ENCODE data around the gene C2orf92. TPM values are rescaled to one million over a fixed set of nuclear protein-coding genes. Genes with fewer than 3 reads are reported as not detected.

The C2orf92 gene
- total RNA-seq, 1 donor from 2014 or later, result 11.7 TPM

DNA sequence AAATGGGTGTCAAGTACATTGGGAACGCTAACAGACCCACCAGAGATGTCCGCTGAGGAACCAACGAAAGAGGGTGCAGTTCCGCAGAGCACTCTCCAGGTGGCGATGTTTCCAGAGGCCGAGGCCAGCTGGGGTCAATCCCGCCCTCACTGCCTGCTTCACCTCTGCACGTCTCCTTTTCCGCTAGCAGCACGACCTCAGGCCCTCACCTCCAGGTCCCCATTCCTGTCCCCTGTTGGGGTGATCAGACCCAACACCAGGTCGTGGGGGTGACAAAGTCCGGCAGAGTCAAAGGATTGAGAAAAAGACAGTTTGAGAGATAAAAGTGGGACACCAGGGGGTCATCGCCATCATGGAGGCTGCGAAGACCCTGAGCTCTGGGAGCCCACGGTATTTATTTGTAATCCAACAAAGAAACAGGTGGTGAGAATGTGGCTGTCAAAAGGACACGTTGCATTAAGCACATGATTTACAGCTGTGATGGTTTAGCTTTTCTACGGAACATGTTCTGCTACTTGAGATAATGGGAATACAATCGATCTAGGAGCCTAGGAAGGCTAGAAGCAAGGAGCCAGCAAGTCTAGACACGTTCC lies 71.2 kb downstream of the C2orf92 start:
- ATAC-seq (peak; percentile 89), DNase-seq (ENCODE audit: low spot score) (no peak)

DNA sequence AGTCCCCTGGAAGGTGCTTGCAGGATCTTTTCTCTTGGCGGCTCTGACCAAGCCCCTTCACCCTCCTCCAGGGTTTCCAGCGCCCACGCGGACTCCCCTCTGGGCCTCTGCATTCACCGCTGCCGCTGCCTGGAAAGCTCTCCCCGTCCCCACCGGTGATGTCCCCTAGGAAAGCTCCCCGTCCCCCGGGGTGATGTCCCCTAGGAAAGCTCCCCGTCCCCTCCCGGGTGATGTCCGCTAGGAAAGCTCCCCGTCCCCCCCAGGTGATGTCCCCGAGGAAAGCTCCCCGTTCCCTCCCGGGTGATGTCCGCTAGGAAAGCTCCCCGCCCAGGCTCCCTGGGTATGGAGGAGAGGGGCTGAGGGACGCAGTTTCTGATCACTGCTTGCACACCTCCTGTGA lies 71.7 kb downstream of the C2orf92 start:
- no peak for DNase-seq (ENCODE audit: low spot score)
- ATAC-seq, result no peak

DNA sequence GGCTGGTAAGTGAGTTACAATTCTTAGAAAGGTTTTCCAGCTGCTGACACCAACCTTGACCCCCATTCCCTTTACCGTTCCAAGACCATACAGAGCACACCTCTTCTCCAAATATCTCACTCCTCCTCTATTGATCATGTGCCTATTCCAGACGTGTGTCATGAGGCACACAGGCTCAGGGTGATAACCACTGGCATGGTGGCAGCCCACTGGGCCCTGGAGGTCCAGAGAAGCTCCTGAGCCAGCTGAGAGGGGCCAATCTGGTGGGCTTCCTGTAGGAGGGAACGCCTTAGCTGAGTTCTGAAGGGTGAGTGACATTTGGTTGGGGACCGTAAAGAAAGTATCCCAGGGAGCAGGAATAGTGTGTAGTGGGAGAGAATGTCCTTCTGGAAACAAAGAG lies 72.2 kb downstream of the C2orf92 start:
- DNase-seq (ENCODE audit: low spot score) (no peak), ATAC-seq (no peak)

DNA sequence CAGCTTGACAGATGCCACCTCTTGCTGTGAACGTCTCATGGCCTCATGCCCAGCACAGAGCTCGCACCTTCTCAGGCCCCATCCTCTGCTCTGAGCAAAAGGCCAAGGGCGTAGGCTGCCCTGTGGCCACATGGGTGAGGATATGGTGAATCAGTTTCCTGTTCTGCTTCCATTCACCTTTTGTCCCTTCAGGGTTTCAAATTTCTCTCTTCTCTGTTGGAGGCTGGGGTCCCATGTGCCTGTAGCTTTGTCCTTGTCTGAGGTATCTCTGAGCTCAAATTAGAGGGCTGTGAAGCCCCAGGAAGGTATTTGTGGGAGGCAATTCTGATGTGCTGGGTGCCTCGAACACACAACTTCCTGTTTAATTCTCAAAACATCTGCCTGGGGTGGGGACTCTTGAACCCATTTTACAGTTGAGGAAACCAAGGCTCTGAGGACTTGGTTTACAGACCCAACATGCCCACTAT lies 72.9 kb downstream of the C2orf92 start:
- ATAC-seq, result no peak

DNA sequence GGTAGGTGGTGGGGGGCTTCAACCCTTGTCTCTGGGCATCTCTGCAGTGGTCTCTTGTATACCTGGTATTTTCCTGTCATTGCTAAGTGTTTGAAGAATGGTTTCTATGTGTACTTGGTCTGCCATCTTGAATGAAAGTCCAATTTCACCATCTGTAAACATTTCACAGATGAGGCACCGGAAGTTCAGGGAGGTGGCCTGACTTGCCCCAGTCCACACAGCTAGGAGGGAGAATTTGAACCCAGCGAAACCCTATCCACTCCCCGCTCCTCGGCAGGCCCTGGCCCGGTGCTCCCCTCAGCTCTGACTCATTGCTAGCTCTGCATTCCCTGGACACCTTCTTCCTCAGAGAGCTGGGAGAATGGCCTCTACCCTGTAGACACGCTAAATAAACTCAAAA lies 74.4 kb downstream of the C2orf92 start:
- no peak for DNase-seq (ENCODE audit: low spot score)
- no peak for ATAC-seq

More for the DNA sequence above, 72.9 kb downstream of the C2orf92 start:
- no peak for DNase-seq (ENCODE audit: low spot score)

DNA sequence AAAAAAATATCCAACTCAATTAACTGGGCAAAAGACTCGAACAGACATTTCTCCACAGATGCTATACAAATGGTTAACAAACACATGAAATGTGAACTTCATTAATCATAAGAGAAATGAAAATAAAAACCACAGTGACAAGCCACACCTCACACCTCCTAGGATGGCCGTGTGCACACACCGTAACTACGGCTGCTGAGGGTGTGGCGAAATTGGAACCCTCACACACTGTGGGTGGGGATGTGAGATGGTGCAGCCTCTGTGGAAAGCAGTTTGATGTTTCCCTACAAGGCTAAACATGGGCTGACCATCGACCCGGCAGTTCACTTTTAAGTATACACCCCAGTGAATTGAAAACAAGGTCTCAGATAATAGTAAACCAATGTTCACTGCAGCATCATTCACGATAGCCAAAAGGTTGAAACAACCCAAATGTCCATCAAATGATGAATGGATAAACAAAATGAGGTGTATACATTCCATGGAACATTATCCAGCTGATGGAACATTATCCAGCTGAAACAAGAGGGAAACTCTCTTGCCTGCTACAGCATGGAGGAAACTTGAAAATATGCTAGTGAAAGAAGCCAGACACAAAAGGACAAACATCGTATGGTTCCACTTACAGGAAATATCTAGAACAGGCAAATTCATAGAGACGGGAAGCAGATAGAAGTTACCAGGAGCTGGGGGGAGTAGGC lies 76.1 kb downstream of the C2orf92 start:
- DNase-seq (ENCODE audit: low spot score) (no peak), ATAC-seq (no peak)

DNA sequence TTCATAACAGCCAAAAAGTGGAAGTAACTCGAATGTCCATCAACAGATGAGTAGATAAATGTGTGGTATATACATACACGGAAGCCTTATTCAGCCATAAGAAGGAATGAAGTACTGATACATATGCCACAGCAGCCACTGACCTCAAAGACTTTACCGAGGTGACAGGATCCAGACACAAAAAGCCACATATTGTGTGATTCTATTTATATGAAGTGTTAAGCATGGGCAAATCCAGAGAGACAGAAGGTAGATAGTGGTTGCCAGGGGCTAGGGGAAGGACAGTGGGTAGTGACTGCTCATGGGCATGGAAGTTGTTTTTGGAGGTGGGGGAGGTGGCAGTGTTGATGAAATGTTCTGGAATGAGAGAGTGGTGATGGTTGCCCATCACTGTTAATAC lies 77.8 kb downstream of the C2orf92 start:
- ATAC-seq, result no peak
- no peak for DNase-seq (ENCODE audit: low spot score)

DNA sequence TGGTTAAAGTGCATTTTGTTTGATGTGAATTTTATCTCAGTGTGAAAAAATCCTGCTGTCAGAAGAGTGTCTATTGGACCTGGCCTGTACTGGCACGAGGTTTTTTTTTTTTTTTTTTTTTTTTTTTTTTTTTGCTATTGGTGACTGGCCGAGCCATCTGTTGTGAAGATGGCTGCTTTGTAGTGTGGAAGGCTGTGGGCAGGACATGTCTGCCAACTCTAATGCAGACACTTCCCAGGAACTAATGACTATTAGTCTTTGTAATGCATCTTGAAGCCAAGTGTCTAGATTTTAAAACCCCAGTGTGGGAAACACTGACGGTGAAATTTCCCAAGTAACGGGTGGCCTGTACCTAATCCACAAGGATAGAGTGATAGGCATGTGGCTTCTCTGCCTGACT lies 78.2 kb downstream of the C2orf92 start:
- DNase-seq (ENCODE audit: low spot score) (no peak), ATAC-seq (no peak)

DNA sequence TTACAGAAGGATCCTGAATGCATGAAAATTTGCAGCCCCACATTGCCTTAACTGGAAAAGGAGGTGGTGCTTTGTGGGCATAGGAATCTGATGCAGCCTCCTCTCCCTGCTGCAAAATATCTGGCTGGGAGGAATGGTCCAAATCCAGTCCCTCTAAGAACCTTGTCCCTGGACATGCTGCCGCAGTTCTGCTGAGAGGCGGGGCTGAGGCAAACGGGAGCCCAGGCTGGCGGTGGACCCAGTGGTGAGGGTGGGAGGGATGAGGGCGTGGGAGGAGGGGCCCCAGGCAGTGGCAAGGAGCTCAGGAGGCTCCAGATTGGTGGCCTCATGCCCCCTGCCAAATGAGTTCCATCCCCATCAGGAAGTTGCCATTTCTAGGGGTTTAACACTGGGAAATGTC lies 80.1 kb downstream of the C2orf92 start:
- no peak for DNase-seq (ENCODE audit: low spot score)
- no peak for ATAC-seq

DNA sequence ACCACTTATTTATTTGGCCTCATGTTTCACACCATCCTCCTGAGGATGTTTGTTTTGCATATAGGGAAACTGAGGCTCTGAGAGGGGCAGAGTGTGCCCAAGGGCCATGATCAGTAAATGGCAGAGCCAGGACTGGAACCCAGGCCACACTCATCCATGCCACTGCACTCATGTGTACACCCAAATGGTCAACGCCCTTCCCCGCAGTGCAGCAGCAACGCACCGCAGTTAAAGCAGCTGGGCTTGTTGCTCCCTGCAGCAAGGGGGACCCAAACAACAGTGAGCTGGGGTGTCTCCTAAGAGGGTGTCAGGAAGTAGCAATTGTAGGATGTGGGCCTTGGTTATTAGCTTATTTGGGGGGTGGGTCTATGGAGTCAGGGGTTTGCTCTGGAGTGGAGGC lies 80.5 kb downstream of the C2orf92 start:
- DNase-seq (ENCODE audit: low spot score) (no peak), ATAC-seq (no peak)

DNA sequence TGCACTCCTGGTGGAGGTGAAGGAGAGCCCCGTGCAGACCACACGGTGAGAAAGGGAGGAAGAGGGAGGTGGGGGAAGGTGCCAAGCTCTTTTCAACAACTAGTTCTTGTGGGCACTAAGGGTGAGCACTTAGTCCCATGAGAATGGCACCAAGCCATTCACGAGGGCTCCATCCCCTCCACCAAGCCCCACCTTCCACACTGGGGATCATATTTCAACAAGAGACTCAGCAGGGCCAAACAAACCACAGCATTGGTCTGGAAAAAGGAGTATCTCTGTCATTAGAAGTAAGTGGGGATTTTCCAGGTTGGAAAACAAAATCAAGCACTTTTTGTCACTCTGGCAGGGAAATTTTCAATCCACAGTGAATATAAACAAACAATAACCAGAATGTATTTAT lies 82.2 kb downstream of the C2orf92 start:
- DNase-seq (ENCODE audit: low spot score), result no peak
- ATAC-seq, result no peak

Other genes with a start within 250 kb of the C2orf92 start
- gene ANKRD36B, start 79.8 kb upstream of the C2orf92 start, total RNA-seq, result 2.2 TPM
- 215 TPM for gene COX5B, start 23.7 kb upstream of the C2orf92 start, total RNA-seq
- gene ACTR1B, start 5.7 kb upstream of the C2orf92 start, total RNA-seq, result 38.9 TPM
- 1.5 TPM for gene ZAP70, start 43.9 kb downstream of the C2orf92 start, total RNA-seq

Measured in left lobe of liver (tissue), 2 donors.